Endothelial cell of umbilical vein (primary cell): Measurements from ENCODE around the gene SLC16A6. TPM values are rescaled to one million over a fixed set of nuclear protein-coding genes. Genes with fewer than 3 reads are reported as not detected.

Experiments
- BruUV-seq: library from RNA; stranded (reverse); fragments of 400-500 nt; replicated peaks from 2 replicates; lab custom pipeline; 2021; lab: Mats Ljungman, UMichigan
- CTCF ChIA-PET: fragments of 300-600, 350-600 bp; sonication (Branson Sonifier 250); formaldehyde crosslinking; loops from one replicate; lab custom pipeline; 2021; ENCODE audit warnings: antibody characterized with exemption, inconsistent platforms; lab: Charles Lee
- POLR2A ChIA-PET: fragments of 300-600, 350-600 bp; sonication (Branson Sonifier 250); formaldehyde crosslinking; loops from one replicate; lab custom pipeline; 2021; ENCODE audit warnings: antibody characterized with exemption, inconsistent platforms; lab: Charles Lee
- DNase-seq: peaks from one replicate; pipeline ENCODE4 v3.0.0-alpha.2; 2011; ENCODE audit warnings: low read depth, low spot score
- FAIRE-seq: peaks from 2 replicates; lab custom pipeline; 2011; peaks lifted over from hg19 to GRCh38; lab: Jason Lieb, UNC
- H2AFZ ChIP-seq: 2 replicates; pipeline ENCODE4 v1.6.0; 2012; ENCODE audit warnings: low read depth, low read length, control low read depth, inconsistent platforms
- H3K27ac ChIP-seq: 2 replicates; pipeline ENCODE4 v1.5.1; 2011; ENCODE audit warnings: low read depth, mild to moderate bottlenecking, control low read depth, low read length, moderate library complexity; ENCODE audit not compliant: insufficient read depth
- H3K27me3 ChIP-seq, 2 experiments: 2 replicates each; pipeline versions ENCODE4 v1.6.0 to v1.6.1; 2011; ENCODE audit warnings: low read length in 2 of 2, mixed read lengths in 1 of 2; ENCODE audit not compliant: control insufficient read depth in 2 of 2, insufficient read depth in 2 of 2
- H3K36me3 ChIP-seq, 2 experiments: 2 replicates in 1 of 2; 3 replicates in 1 of 2; pipeline ENCODE4 v1.5.1; 2011; ENCODE audit warnings: low read length in 2 of 2, mild to moderate bottlenecking in 1 of 2, moderate library complexity in 1 of 2; ENCODE audit not compliant: control insufficient read depth in 2 of 2, insufficient read depth in 2 of 2; ENCODE audit errors: extremely low read depth in 1 of 2
- H3K4me1 ChIP-seq: 3 replicates; pipeline ENCODE4 v1.5.1; 2011; ENCODE audit warnings: mild to moderate bottlenecking, low read length; ENCODE audit not compliant: control insufficient read depth, insufficient read depth; ENCODE audit errors: extremely low read depth
- H3K4me2 ChIP-seq: 2 replicates; pipeline ENCODE4 v1.6.1; 2011; ENCODE audit warnings: low read length, control low read depth, mixed read lengths; ENCODE audit not compliant: insufficient read depth
- H3K4me3 ChIP-seq, 3 experiments: fragments of 200-600 bp in 1 of 3; sonication (generic), shearing (Covaris generic) in 1 of 3; replicated peaks in 1 of 3; 2 replicates each; pipeline ENCODE4 v1.5.1; 2011 to 2016; ENCODE audit warnings: control low read depth in 3 of 3, low read length in 3 of 3, mild to moderate bottlenecking in 2 of 3, inconsistent platforms in 1 of 3, low read depth in 1 of 3, moderate library complexity in 1 of 3; ENCODE audit not compliant: insufficient read depth in 1 of 3
- H3K79me2 ChIP-seq: 2 replicates; pipeline ENCODE4 v1.6.0; 2012; ENCODE audit warnings: low read length, inconsistent platforms; ENCODE audit not compliant: control insufficient read depth, insufficient read depth
- H3K9ac ChIP-seq: replicated peaks from 2 replicates; pipeline ENCODE3; 2011; ENCODE audit warnings: low read length, control low read depth; ENCODE audit not compliant: insufficient read depth; ENCODE audit errors: extremely low read depth
- H3K9me1 ChIP-seq: replicated peaks from 3 replicates; pipeline ENCODE4 v1.6.0; 2011; ENCODE audit warnings: mild to moderate bottlenecking, low read length; ENCODE audit not compliant: control insufficient read depth, insufficient read depth; ENCODE audit errors: extremely low read depth
- H3K9me3 ChIP-seq: replicated peaks from 2 replicates; pipeline ENCODE4 v1.5.1; 2012; ENCODE audit warnings: low read length, inconsistent platforms; ENCODE audit not compliant: control insufficient read depth, insufficient read depth
- H4K20me1 ChIP-seq: replicated peaks from 2 replicates; pipeline ENCODE3; 2011; ENCODE audit warnings: mild to moderate bottlenecking, low read length; ENCODE audit not compliant: control insufficient read depth, insufficient read depth; ENCODE audit errors: extremely low read depth
- EZH2 ChIP-seq: IDR thresholded peaks from 2 replicates; pipeline ENCODE4 v1.6.1; 2012; ENCODE audit warnings: borderline replicate concordance, low read depth, mild to moderate bottlenecking, moderate library complexity, low read length, inconsistent platforms; ENCODE audit not compliant: severe bottlenecking
- FOS ChIP-seq: IDR thresholded peaks from 2 replicates; pipeline ENCODE4 v1.6.1; 2011; ENCODE audit warnings: mild to moderate bottlenecking, low read length, moderate library complexity, borderline replicate concordance; ENCODE audit not compliant: insufficient read depth
- GATA2 ChIP-seq: IDR thresholded peaks from 2 replicates; pipeline ENCODE4 v1.7.0; 2011; ENCODE audit warnings: low read depth, mild to moderate bottlenecking, moderate library complexity, mixed read lengths, low read length; ENCODE audit not compliant: insufficient read length, insufficient read depth
- JUN ChIP-seq: IDR thresholded peaks from 2 replicates; pipeline ENCODE4 v1.6.1; 2011; ENCODE audit warnings: borderline replicate concordance, low read depth; ENCODE audit not compliant: insufficient read length, insufficient read depth
- MAX ChIP-seq: IDR thresholded peaks from 2 replicates; pipeline ENCODE4 v1.6.1; 2011; ENCODE audit not compliant: insufficient read depth, insufficient read length
- MYC ChIP-seq: IDR thresholded peaks from one replicate; pipeline ENCODE4 v1.6.1; 2011; ENCODE audit warnings: mild to moderate bottlenecking, low read depth, low read length
- POLR2A ChIP-seq: IDR thresholded peaks from 2 replicates; pipeline ENCODE4 v1.6.1; 2012; ENCODE audit warnings: low read depth, mild to moderate bottlenecking, control low read depth, low read length
- POLR2AphosphoS5 ChIP-seq: IDR thresholded peaks from 2 replicates; pipeline ENCODE4 v1.6.1; 2012; ENCODE audit warnings: low read depth, mild to moderate bottlenecking, control low read depth, low read length, moderate library complexity; ENCODE audit not compliant: insufficient read depth
- dilution Hi-C: fragments of 300-500 bp; cut with MboI; formaldehyde crosslinking; loops from one replicate; pipeline ENCODE4 v1.15.0; 2019; ENCODE audit warnings: low sequenced_read_pairs; ENCODE audit not compliant: extremely low pct_ligation_motif_present
- intact Hi-C: fragments of 100-400 bp; cut with micrococcal nuclease; formaldehyde crosslinking; loops from one replicate; pipeline ENCODE4 v1.10.0; 2022
- polyA plus RNA-seq, 4 experiments: library from polyadenylated mRNA; depleted of rRNA in 3 of 4; stranded (reverse) in 3 of 4; unstranded in 1 of 4; fragments of >200 nt; gene quantifications; 2 replicates each; pipeline versions ENCODE4 v1.2.1 to v1.2.3, GENCODE V29; 2011 to 2012; ENCODE audit warnings: missing spikeins in 1 of 4
- total RNA-seq: library from RNA; stranded (reverse); gene quantifications from 2 replicates; pipeline ENCODE4 v1.2.3, GENCODE V29; 2021
- TF ChIP-seq, protein P1 (sequence below), 2 donors: IDR thresholded peaks; 1 replicate in 1 of 2; 2 replicates in 1 of 2; pipeline ENCODE4 v1.5.1; 2011; ENCODE audit warnings: low read length in 2 of 2, mild to moderate bottlenecking in 2 of 2, moderate library complexity in 2 of 2, control low read depth in 1 of 2, inconsistent platforms in 1 of 2, low read depth in 1 of 2; ENCODE audit not compliant: insufficient read depth in 1 of 2; ENCODE audit errors: extremely low read depth in 1 of 2

SLC16A6 gene
- total and polyA plus RNA-seq, 2 donors (not counting 3 experiments of a cell fraction or from before 2014, with no cell fraction given) = 0.65 to 0.91 TPM

GRCh38 chr17:68327823-68328557 lies 37.1 kb upstream of the SLC16A6 start:
- intact Hi-C loops = no loop called here
- dilution Hi-C loops = no loop called here
- TF ChIP-seq GATA2 = no peak
- TF ChIP-seq MAX = no peak
- TF ChIP-seq, protein P1, sequence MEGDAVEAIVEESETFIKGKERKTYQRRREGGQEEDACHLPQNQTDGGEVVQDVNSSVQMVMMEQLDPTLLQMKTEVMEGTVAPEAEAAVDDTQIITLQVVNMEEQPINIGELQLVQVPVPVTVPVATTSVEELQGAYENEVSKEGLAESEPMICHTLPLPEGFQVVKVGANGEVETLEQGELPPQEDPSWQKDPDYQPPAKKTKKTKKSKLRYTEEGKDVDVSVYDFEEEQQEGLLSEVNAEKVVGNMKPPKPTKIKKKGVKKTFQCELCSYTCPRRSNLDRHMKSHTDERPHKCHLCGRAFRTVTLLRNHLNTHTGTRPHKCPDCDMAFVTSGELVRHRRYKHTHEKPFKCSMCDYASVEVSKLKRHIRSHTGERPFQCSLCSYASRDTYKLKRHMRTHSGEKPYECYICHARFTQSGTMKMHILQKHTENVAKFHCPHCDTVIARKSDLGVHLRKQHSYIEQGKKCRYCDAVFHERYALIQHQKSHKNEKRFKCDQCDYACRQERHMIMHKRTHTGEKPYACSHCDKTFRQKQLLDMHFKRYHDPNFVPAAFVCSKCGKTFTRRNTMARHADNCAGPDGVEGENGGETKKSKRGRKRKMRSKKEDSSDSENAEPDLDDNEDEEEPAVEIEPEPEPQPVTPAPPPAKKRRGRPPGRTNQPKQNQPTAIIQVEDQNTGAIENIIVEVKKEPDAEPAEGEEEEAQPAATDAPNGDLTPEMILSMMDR (IDR thresholded peaks at IDR 0.05; ENCODE audit: extremely low read depth in 1 of 2, insufficient read depth in 1 of 2, low read depth in 1 of 2, low read length in 2 of 2) = no peak
- no peak for TF ChIP-seq EZH2
- TF ChIP-seq MYC = no peak
- TF ChIP-seq POLR2AphosphoS5 = no peak
- TF ChIP-seq POLR2A = no peak
- TF ChIP-seq FOS = no peak
- TF ChIP-seq JUN = no peak
- H2AFZ ChIP-seq = no peak overlapping the region
- H3K4me2 ChIP-seq = no peak overlapping the region
- no peaks in the 10 kb centered on the region for H3K27me3 ChIP-seq
- H3K79me2 ChIP-seq = no peaks in the 10 kb centered on the region
- H3K27ac ChIP-seq = no peak overlapping the region
- ChIA-PET POLR2A (no interaction called here), CTCF (interaction anchor here (0.8 to 4.7 kb wide), 3 partner anchors 26 to 71 kb away, joined by 3 to 44 read pairs (median 3); no protein-coding TSS in a partner anchor)
- no TSS peak for BruUV-seq
- no peaks in the 10 kb centered on the region for H3K36me3 ChIP-seq
- H3K9me3 ChIP-seq = no peaks in the 10 kb centered on the region
- FAIRE-seq = no peak
- no peak overlapping the region for H3K4me3 ChIP-seq
- no peaks in the 10 kb centered on the region for H4K20me1 ChIP-seq
- H3K9ac ChIP-seq = no peak overlapping the region
- DNase-seq = no peak
- H3K9me1 ChIP-seq = no peaks in the 10 kb centered on the region
- no peaks in the 10 kb centered on the region for H3K4me1 ChIP-seq
